GM19452 (cell line): ENCODE data around the gene MUSK.
"Not testable (repeated sequence)": the region's sequence is repeated elsewhere in the genome, so short reads cannot be mapped to it uniquely, and the experiment has no call there.

Experiments
- ATAC-seq: cut with Tn5 transposase; IDR thresholded peaks from one replicate; pipeline ENCODE4 v1.9.1; 2021; ENCODE audit not compliant: unreplicated experiment

Gene MUSK

GRCh38 chr9:110755179-110755578, 86.6 kb downstream of the MUSK start:
- no peak for ATAC-seq

GRCh38 chr9:110758201-110758600, 89.6 kb downstream of the MUSK start:
- ATAC-seq: no peak

- no peak for ATAC-seq
These were observed 94.2 kb downstream of the MUSK start for GRCh38 chr9:110762783-110763182.

- ATAC-seq: no peak
These were observed 95.0 kb downstream of the MUSK start for GRCh38 chr9:110763568-110763967.

- ATAC-seq: no peak
These were observed 95.4 kb downstream of the MUSK start for GRCh38 chr9:110764006-110764405.

GRCh38 chr9:110765926-110766325, 97.3 kb downstream of the MUSK start:
- no peak for ATAC-seq

GRCh38 chr9:110767559-110768063, 99.0 kb downstream of the MUSK start:
- no peak for ATAC-seq

- ATAC-seq: no peak
These were observed 100.3 kb downstream of the MUSK start for GRCh38 chr9:110768886-110769285.

- no peak for ATAC-seq
These were observed 101.1 kb downstream of the MUSK start for GRCh38 chr9:110769667-110770066.

- ATAC-seq: no peak
These were observed 107.1 kb downstream of the MUSK start for GRCh38 chr9:110775724-110776123.

GRCh38 chr9:110776221-110776620, 107.6 kb downstream of the MUSK start:
- ATAC-seq: no peak

GRCh38 chr9:110777196-110777875, 108.7 kb downstream of the MUSK start:
- no peak for ATAC-seq

GRCh38 chr9:110777876-110778215, 109.3 kb downstream of the MUSK start:
- no peak for ATAC-seq

GRCh38 chr9:110782701-110783100, 114.1 kb downstream of the MUSK start:
- no peak for ATAC-seq

GRCh38 chr9:110784309-110784708, 115.7 kb downstream of the MUSK start:
- ATAC-seq: no peak

GRCh38 chr9:110785166-110785565, 116.6 kb downstream of the MUSK start:
- ATAC-seq: no peak

- not testable (repeated sequence) for ATAC-seq
These were observed 119.8 kb downstream of the MUSK start for GRCh38 chr9:110788396-110788795.

- no peak for ATAC-seq
These were observed 120.3 kb downstream of the MUSK start for GRCh38 chr9:110788871-110789270.

GRCh38 chr9:110797611-110798010, 129.0 kb downstream of the MUSK start:
- ATAC-seq: no peak

GRCh38 chr9:110799396-110799795, 130.8 kb downstream of the MUSK start:
- ATAC-seq: no peak

GRCh38 chr9:110801426-110801825, 132.8 kb downstream of the MUSK start:
- no peak for ATAC-seq

- no peak for ATAC-seq
These were observed 133.9 kb downstream of the MUSK start for GRCh38 chr9:110802416-110803035.
